Skeletal muscle cell (primary cell): ENCODE data around the gene CDC42EP2.
"Not testable (repeated sequence)": the region's sequence is repeated elsewhere in the genome, so short reads cannot be mapped to it uniquely, and the experiment has no call there.

ENCODE experiments used
- DNase-seq: peaks from one replicate; pipeline ENCODE4 v3.0.0-alpha.2; 2010; ENCODE audit warnings: low read depth
- H3K4me3 ChIP-seq: 2 replicates; pipeline ENCODE4 v1.5.1; 2011; ENCODE audit warnings: low read depth, mild to moderate bottlenecking, control low read depth, low read length, moderate library complexity

CDC42EP2 gene

DNA sequence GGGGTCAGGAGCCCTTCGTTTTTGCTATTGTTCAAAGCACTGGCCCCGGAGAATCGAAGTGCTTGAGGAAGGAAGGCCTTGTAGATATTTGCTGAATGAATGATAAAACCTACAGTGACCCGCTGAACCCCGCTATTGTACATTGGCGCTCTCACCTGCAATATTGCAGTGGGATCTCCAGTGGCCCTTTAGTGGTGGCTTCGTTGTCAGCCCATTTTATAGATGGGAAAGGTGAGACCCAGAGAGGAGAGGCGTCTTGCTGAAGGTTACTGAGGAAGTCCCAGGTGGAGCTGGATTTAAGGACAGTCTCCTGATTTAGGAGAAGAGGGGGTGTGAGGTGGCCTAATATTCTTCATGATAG lies 1.2 kb downstream of the CDC42EP2 start:
- no peak for DNase-seq
- H3K4me3 ChIP-seq: peak overlapping the region; percentile 67

GRCh38 chr11:65316227-65317024 lies 1.8 kb downstream of the CDC42EP2 start:
- peak overlapping the region; percentile 67 for H3K4me3 ChIP-seq
- DNase-seq: peak; percentile 98

DNA sequence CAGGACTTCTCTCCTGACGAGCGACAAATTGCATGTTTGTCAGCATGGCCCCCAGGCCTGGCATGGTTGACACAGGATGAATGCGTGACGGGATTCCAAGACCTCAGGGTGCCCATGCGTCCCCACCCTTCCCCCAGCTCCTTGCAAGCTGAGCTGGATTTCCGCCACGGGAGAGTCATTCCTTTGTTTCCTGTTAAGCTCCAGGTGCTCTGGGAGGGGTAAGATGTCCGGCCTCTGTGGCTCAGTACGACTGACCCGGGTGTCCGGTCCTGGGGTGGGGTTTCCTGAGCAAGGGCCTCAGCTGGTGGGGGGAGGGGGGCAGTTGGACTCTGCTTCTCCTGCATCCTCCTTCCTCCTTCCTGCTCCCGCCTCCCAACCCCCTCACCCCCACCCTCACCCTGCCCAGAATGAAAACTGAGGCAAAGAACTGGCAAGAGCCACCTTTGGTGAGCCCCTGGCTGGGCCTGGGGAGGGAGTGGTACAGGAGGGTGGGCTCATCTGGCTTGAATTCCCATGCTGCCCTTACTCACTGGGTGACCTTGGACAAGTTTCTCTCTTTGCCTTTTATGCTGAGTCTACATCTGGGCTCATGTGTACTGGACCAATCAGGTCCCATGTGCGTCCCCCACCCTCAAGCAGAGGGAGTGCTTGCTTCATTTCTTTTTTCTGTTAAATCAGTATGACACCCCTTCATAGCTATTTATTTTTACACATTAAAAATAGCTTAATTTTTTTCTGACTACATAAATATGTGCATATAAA lies 2.5 kb downstream of the CDC42EP2 start:
- no peak for DNase-seq
- peak overlapping the region; percentile 67 for H3K4me3 ChIP-seq

DNA sequence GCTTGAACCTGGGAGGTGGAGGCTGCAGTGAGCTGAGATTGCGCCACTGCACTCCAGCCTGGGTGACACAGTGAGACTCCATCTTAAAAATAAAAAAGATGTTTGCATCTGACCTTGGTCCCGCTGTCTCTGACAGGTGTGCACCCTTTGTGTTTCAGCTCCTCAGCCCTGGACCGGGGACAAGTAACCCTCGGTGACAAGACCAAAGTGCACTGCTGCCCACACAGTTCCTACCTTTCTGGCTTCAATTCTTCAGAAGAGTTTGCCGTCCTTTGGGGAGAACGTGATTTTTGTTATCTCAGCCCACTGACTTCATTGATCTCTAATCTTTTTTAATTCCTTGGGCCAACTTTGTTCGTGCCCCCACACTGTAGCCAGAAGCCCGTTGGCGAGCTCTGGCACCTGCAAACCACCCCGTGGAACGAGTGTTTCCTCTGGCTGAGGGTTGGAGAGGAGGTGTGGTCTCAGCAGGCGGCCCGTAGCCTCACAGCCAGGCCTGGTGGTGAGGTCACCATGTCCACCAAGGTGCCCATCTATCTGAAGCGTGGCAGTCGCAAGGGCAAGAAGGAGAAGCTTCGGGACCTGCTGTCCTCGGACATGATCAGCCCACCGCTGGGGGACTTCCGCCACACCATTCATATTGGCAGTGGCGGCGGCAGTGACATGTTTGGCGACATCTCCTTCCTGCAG lies 5.9 kb downstream of the CDC42EP2 start:
- no peak for DNase-seq

GRCh38 chr11:65321076-65321475 lies 6.4 kb downstream of the CDC42EP2 start:
- DNase-seq: no peak
- no peak overlapping the region for H3K4me3 ChIP-seq

More for the DNA sequence above, 5.9 kb downstream of the CDC42EP2 start:
- H3K4me3 ChIP-seq: no peak overlapping the region

DNA sequence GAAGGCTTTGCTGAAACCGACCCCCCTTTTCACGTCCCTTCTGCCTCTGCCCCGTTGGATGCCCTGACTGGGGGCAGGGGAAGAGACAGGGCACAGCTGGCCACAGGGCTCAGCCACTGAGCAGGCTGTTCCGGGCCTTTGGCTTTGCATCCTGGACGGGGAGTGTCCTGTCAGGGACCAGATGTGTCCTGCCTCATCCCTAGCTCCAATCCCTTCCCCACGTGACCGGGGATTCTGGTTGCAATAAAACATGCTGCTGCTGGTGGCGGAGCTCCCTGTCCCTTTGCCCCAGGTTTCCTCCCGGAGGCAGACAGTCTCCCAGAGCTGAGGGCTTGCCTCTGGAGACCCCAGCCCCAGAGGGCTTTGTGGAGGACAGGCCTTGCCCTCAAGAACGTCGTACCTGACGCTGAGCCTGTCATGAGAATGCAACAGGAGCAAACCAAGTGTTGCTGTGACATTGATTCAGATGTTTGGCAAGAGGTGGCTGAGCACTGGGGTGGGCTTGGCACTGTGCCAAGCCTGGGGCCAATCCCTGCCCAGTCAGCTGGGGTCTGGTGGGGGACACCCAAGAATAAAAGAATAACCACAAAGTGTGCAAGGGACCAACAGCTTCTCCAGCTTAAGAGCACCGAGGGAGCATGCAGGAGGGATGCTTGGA lies 7.3 kb downstream of the CDC42EP2 start:
- no peak for DNase-seq

DNA sequence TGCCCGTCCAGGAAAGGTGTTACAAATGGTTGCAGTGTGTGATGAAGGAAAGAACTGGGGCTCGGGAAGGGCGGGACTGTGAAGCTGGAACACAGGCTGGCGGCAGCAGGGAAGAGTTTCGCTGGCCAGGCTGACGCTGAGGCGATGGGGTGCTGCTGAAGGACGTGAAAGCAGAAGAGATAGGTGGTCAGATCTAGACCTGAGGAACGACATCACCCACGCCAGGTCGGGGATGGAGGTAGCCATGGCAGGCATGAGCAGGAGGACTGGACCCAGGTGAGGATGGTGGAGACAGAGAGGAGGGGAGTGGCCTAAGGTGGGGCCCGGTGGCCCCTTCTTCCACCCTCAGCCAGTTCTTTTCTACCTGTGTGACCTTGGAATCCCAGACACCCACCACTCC lies 9.1 kb downstream of the CDC42EP2 start:
- DNase-seq: no peak

More for the DNA sequence above, 7.3 kb downstream of the CDC42EP2 start:
- H3K4me3 ChIP-seq: no peak overlapping the region

GRCh38 chr11:65325435-65325834 lies 10.8 kb downstream of the CDC42EP2 start:
- no peak overlapping the region for H3K4me3 ChIP-seq
- no peak for DNase-seq

More for the DNA sequence above, 9.1 kb downstream of the CDC42EP2 start:
- H3K4me3 ChIP-seq: no peak overlapping the region

DNA sequence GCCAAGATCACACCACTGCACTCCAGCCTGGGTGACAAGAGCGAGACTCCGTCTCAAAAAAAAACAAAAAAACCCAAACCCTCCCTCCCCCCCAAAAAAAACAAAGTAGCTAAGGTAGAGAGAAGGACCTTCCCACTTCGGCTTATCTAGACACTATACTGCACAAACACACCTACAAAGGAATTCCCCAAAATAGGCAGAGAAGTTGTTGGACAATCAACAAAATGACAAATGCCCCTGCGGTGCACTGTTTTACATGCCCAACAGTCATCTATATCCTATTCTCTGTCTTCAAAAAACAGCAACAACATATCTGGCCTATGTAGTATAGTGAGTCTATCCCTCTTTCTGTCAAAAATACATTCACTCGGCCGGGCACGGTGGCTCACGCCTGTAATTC lies 12.4 kb downstream of the CDC42EP2 start:
- no peak overlapping the region for H3K4me3 ChIP-seq
- no peak for DNase-seq

DNA sequence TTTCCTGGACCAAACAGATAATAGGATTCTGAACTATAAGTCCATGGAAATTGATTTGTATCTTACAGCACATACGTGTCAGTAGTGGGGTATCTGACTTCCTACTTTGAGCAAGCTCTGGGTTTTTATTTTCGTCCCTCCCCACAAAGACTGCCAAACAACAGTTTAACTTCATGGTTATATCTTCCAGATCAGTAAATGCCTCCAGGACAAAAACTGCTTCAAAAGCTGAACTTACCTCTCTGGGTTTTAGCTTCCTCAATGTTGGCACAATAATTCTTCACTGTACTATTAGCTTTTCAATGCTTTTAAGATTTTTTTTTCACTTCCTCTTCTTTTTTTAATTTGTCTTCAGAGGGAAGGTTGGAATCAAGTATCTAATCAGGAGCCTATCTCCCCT lies 14.8 kb downstream of the CDC42EP2 start:
- no peak for DNase-seq
- H3K4me3 ChIP-seq: no peak overlapping the region

- peak; percentile 73 for DNase-seq
- H3K4me3 ChIP-seq: no peak overlapping the region
These were observed 15.3 kb downstream of the CDC42EP2 start for GRCh38 chr11:65329944-65330403.

- DNase-seq: no peak
- H3K4me3 ChIP-seq: no peak overlapping the region
These were observed 15.9 kb downstream of the CDC42EP2 start for GRCh38 chr11:65330544-65330943.

DNA sequence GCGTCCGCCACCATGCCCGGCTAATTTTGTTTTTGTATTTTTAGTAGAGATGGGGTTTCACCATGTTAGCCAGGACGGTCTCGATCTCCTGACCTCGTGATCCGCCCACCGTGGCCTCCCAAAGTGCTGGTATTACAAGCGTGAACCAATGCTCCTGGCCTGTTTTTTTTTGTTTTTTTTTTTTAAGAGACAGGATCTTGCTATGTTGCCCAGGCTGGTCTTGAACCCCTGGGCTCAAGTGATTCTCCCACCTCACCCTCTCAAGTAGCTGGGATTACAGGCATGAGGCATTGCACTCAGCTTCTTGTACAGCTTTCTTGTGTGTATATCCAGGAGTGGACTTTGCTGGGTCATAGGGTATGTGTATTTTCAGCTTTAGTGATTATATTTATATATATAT lies 17.9 kb downstream of the CDC42EP2 start:
- DNase-seq, H3K4me3 ChIP-seq: not testable (repeated sequence)

GRCh38 chr11:65334696-65335295 lies 20.1 kb downstream of the CDC42EP2 start:
- DNase-seq: no peak
- H3K4me3 ChIP-seq: peak overlapping the region; percentile 77

GRCh38 chr11:65338676-65339075 lies 24.0 kb downstream of the CDC42EP2 start:
- H3K4me3 ChIP-seq: no peak overlapping the region
- DNase-seq: no peak

- no peak for DNase-seq
- no peak overlapping the region for H3K4me3 ChIP-seq
These were observed 25.6 kb downstream of the CDC42EP2 start for GRCh38 chr11:65340226-65340625.

GRCh38 chr11:65341856-65342255 lies 27.2 kb downstream of the CDC42EP2 start:
- DNase-seq: no peak
- H3K4me3 ChIP-seq: no peak overlapping the region

- no peak for DNase-seq
- H3K4me3 ChIP-seq: no peak overlapping the region
These were observed 36.8 kb downstream of the CDC42EP2 start for GRCh38 chr11:65351511-65351910.

DNA sequence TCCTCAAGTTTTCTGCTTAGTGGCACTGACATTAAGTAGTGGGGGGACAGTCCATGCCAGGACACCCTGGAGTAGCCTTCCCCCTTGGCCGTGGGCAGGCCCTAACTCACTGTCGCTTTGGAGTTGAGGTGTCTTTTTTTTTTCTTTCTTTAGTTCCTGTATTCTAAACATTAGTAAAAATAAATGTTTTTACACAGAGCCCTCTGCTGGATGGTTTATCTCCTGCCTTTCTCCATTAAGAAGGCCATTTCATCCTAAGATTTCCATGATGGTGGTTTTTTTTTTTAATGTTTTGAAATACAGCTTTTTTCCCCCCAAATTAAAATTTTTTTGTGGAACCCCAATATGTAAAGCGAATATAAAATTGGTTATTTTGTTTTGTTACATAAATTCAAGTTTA lies 38.1 kb downstream of the CDC42EP2 start:
- no peak for DNase-seq
- no peak overlapping the region for H3K4me3 ChIP-seq
